Right atrium auricular region (tissue), 2 donors: ENCODE results near the gene FARP1. TPM values are rescaled to one million over a fixed set of nuclear protein-coding genes. Genes with fewer than 3 reads are reported as not detected.

ENCODE experiments used
- DNase-seq: peaks from one replicate; pipeline ENCODE4 v3.0.0-alpha.2; 2019; ENCODE audit warnings: low spot score
- H3K27ac ChIP-seq, 2 donors: fragments of 200-600 bp; sonication (generic); 1 replicate in 1 of 2; 2 replicates in 1 of 2; pipeline ENCODE4 v1.5.1; 2016 to 2019
- H3K27me3 ChIP-seq, 2 donors: fragments of 200-600 bp; sonication (generic); one replicate each; pipeline versions ENCODE4 v1.5.1 to v1.6.0; 2017 to 2019
- H3K36me3 ChIP-seq: fragments of 200-600 bp; sonication (generic); one replicate; pipeline ENCODE4 v1.5.1; 2016
- H3K4me1 ChIP-seq, 2 donors: fragments of 200-600 bp; sonication (generic); one replicate each; pipeline versions ENCODE4 v1.5.1 to v1.6.0; 2017 to 2019
- H3K4me3 ChIP-seq, 2 donors: fragments of 200-600 bp; sonication (generic); 1 replicate in 1 of 2; 2 replicates in 1 of 2; pipeline ENCODE4 v1.5.1; 2017 to 2019; ENCODE audit warnings: mild to moderate bottlenecking in 1 of 2, moderate library complexity in 1 of 2
- H3K9me3 ChIP-seq, 2 donors: fragments of 200-600 bp; sonication (generic); one replicate each; pipeline ENCODE4 v1.5.1; 2019
- total RNA-seq, 2 donors: library from RNA; depleted of rRNA; stranded (reverse); fragments of >200 nt; gene quantifications; one replicate each; pipeline ENCODE4 v1.1.0, GENCODE V29; 2016
- TF ChIP-seq, protein P1 (sequence below), 2 donors: fragments of 200-600 bp; sonication (generic); IDR thresholded peaks; one replicate each; pipeline ENCODE4 v1.5.1; 2019; ENCODE audit warnings: antibody characterized with exemption in 2 of 2

The FARP1 gene
- total RNA-seq, 2 donors from 2014 or later = 15.5 to 25.7 TPM

DNA sequence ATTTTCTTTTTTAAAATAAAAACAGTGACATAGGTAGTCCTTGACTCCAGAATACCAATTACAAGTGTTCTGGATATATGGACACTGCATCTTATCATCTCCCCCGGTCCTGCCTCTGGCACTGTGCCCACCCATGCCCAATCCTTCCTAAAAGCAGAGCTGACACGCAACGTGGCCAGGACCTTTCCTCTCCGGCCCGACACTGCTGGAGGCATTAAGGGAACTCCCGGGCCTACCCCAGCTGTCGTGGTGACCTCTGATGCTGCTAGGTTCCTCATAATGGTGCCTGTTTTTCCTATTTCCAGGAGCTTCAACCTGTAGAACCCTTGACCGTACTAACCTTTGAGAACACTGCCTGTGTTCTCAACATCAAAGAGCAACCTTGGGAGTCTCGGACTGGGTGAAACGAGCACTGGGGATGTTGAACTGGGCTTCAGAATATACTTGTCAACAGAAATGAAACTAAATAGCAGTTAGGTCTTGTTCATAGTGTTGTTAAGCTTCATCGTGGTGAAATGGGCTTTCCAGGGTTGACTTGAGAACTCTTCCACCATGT, 48.1 kb downstream of the FARP1 start:
- DNase-seq = no peak
- TF ChIP-seq, protein P1, sequence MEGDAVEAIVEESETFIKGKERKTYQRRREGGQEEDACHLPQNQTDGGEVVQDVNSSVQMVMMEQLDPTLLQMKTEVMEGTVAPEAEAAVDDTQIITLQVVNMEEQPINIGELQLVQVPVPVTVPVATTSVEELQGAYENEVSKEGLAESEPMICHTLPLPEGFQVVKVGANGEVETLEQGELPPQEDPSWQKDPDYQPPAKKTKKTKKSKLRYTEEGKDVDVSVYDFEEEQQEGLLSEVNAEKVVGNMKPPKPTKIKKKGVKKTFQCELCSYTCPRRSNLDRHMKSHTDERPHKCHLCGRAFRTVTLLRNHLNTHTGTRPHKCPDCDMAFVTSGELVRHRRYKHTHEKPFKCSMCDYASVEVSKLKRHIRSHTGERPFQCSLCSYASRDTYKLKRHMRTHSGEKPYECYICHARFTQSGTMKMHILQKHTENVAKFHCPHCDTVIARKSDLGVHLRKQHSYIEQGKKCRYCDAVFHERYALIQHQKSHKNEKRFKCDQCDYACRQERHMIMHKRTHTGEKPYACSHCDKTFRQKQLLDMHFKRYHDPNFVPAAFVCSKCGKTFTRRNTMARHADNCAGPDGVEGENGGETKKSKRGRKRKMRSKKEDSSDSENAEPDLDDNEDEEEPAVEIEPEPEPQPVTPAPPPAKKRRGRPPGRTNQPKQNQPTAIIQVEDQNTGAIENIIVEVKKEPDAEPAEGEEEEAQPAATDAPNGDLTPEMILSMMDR (IDR thresholded peaks at IDR 0.05) = no peak
- H3K9me3 ChIP-seq = no peaks in the 10 kb centered on the region
- H3K27ac ChIP-seq = no peak overlapping the region
- peaks cover 0 to 37% of the 10 kb centered on the region in 2 donors for H3K4me1 ChIP-seq
- H3K4me3 ChIP-seq = no peak overlapping the region
- H3K27me3 ChIP-seq = no peaks in the 10 kb centered on the region
- H3K36me3 ChIP-seq = no peaks in the 10 kb centered on the region

DNA sequence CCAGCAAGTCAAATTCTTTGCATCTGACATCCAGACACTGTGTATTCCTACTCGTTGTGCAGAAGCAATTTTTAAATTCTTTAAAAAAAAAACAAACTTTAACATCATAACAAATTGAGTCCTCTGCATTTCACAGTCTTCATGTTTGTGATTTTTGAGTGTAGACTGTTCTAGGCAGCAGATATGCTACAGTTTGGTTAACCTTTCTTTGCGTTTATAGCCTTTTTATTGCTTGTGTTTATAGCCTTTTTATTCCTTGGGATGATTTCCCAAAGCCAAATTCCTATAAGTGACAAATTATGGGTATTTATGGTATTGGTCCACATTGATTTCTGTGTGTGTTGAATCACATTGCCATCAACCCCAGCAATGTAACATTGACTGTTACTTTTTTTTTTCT, 49.1 kb downstream of the FARP1 start:
- Histone ChIP-seq H3K4me1 (peaks cover 0 to 36% of the 10 kb centered on the region in 2 donors), H3K36me3 (no peaks in the 10 kb centered on the region), H3K4me3 (no peak overlapping the region), H3K27me3 (no peaks in the 10 kb centered on the region), H3K9me3 (no peaks in the 10 kb centered on the region), H3K27ac (no peak overlapping the region)
- TF ChIP-seq, protein P1 (IDR thresholded peaks at IDR 0.05) = no peak
- no peak for DNase-seq

DNA sequence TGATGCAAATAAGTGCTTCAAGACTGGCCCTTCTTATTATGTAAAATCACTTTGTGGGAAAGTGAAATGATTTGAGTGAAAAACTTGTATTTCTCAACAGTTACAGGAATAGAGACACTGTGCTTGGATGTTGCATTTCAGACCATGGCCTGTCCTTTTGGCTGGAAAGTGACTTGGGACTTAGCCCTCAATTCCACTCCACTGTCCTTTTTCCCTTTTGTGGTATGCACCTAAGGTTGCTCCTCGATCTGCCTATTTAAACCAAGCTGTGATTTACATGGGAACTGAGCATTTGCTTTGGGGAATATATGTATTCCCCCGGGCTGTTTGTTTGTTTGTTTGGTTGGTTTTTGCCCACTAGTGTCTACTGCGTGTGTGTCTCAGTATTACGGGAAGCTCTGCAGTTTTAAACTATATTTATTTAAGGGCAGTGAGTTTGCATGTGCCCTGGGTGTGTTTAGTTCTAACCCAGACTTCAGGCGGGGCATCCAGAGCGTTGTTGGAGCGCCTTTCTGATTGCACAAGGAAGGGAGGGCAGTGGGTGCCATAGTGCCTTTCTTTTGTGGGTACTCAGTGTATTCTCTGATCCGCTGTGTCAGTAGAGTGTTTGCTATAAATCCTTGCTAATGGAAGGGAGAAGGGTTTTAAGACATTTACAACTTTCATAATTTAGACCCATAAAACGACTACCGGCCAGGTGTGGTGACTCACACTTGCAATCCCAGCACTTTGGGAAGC, 52.3 kb downstream of the FARP1 start:
- Histone ChIP-seq H3K4me1 (peaks cover 0 to 10% of the 10 kb centered on the region in 2 donors), H3K27ac (no peak overlapping the region), H3K9me3 (no peaks in the 10 kb centered on the region), H3K4me3 (no peak overlapping the region), H3K27me3 (no peaks in the 10 kb centered on the region), H3K36me3 (no peaks in the 10 kb centered on the region)
- no peak for DNase-seq
- TF ChIP-seq, protein P1 (IDR thresholded peaks at IDR 0.05) = no peak

DNA sequence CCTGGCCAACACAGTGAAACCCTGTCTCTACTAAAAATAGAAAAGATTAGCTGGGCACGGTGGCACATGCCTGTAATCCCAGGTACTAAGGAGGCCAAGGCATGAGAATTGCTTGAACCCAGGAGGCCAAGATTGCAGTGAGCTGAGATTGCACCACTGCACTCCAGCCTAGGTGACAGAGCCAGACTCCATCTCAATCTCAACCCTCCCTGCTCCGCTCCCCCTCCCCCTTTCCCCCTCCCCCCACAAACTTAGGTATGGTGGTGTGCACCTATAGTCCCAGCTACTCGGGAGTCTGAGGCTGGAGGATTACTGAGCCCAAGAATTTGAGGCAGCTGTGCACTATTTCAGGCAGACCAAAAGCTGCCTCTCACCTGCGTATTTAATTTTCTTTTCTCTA, 55.8 kb downstream of the FARP1 start:
- no peak overlapping the region for H3K27ac ChIP-seq
- H3K27me3 ChIP-seq = no peaks in the 10 kb centered on the region
- H3K4me3 ChIP-seq = no peak overlapping the region
- no peaks in the 10 kb centered on the region for H3K9me3 ChIP-seq
- no peak for DNase-seq
- H3K36me3 ChIP-seq = no peaks in the 10 kb centered on the region
- H3K4me1 ChIP-seq = peaks cover 0 to 8% of the 10 kb centered on the region in 2 donors
- TF ChIP-seq, protein P1 (IDR thresholded peaks at IDR 0.05) = no peak

DNA sequence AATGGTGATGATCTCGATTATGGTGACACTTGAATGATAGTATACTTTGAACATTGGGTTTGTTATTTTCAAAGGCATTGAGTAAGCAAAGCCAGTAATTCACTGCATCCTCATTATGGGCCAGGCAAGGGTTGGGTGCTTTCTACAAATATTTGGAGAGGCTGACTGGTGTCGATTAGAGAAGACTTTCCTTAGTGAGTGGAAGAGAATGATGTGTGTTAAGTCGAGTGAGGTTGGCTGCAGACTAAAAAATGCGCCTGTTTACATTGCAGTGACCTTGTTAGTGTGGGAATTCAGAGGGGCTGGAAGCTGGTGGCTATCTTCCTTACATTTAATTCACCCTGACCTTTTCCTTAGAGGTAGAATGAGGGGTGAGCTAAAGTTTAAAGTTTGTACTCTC, 56.6 kb downstream of the FARP1 start:
- Histone ChIP-seq H3K36me3 (no peaks in the 10 kb centered on the region), H3K27ac (no peak overlapping the region), H3K4me1 (peaks cover 0 to 8% of the 10 kb centered on the region in 2 donors), H3K4me3 (no peak overlapping the region), H3K9me3 (peaks cover 0 to 6% of the 10 kb centered on the region in 2 donors), H3K27me3 (no peaks in the 10 kb centered on the region)
- no peak for DNase-seq
- TF ChIP-seq, protein P1 (IDR thresholded peaks at IDR 0.05) = no peak
